K562 (cell line): ENCODE data around the gene STK11. TPM values are rescaled to one million over a fixed set of nuclear protein-coding genes. Genes with fewer than 3 reads are reported as not detected.
A peak's percentile ranks its signal among the peaks of the same experiment; 100 is the strongest.

Experiments used
- ATAC-seq: fragments of 200-7000 bp; cut with Tn5 transposase; 3 replicates; pipeline ENCODE4 v1.9.1; 2020; ENCODE audit warnings: moderate library complexity
- BruUV-seq: library from RNA; stranded (reverse); fragments of 400-500 nt; replicated peaks from 2 replicates; lab custom pipeline; 2021; lab: Mats Ljungman, UMichigan
- CTCF ChIA-PET: fragments of 300-600 bp; formaldehyde crosslinking; extraction: SDS; loops from one replicate; lab custom pipeline; 2021; ENCODE audit warnings: low intra/inter-chr PET ratio; lab: Yijun Ruan, JAX
- POLR2A ChIA-PET: fragments of 300-600, 350-650 bp; sonication (Branson Sonifier 250); formaldehyde crosslinking; extraction: SDS; loops from one replicate; lab custom pipeline; 2021; ENCODE audit warnings: antibody characterized with exemption, inconsistent platforms; lab: Yijun Ruan, JAX
- DNase-seq, 4 experiments: peaks; one replicate each; pipeline versions ENCODE4 v3.0.0 to v3.0.0-alpha.2; 2011 to 2018; ENCODE audit warnings: low spot score in 3 of 4, mixed read lengths in 3 of 4; ENCODE audit errors: extremely low read depth in 1 of 4
- FAIRE-seq: peaks from 2 replicates; lab custom pipeline; 2011; peaks lifted over from hg19 to GRCh38; lab: Jason Lieb, UNC
- H2AFZ ChIP-seq: 2 replicates; pipeline ENCODE4 v1.6.0; 2011; ENCODE audit warnings: low read depth, low read length, control low read depth, inconsistent platforms
- H3K27ac ChIP-seq: fragments of 200-600 bp; 3 replicates; pipeline ENCODE4 v1.8.0; 2011; ENCODE audit warnings: low read depth, mild to moderate bottlenecking, control low read depth, inconsistent platforms, low read length, moderate library complexity, mixed read lengths; ENCODE audit errors: extremely low read depth
- H3K27me3 ChIP-seq, 2 experiments: fragments of 300-600 bp in 1 of 2; 2 replicates in 1 of 2; 3 replicates in 1 of 2; pipeline versions ENCODE4 v1.6.0 to v1.8.0; 2011; ENCODE audit warnings: inconsistent platforms in 2 of 2, low read length in 2 of 2, mild to moderate bottlenecking in 1 of 2, mixed read lengths in 1 of 2, moderate library complexity in 1 of 2; ENCODE audit not compliant: control insufficient read depth in 2 of 2, insufficient read depth in 2 of 2
- H3K36me3 ChIP-seq: fragments of 300-600 bp; 3 replicates; pipeline ENCODE4 v1.8.0; 2011; ENCODE audit warnings: mild to moderate bottlenecking, low read length, inconsistent platforms; ENCODE audit not compliant: control insufficient read depth, insufficient read depth
- H3K4me1 ChIP-seq, 2 experiments: fragments of 200-600 bp in 1 of 2; replicated peaks in 1 of 2; 2 replicates in 1 of 2; 3 replicates in 1 of 2; pipeline versions ENCODE4 v1.5.1 to v1.8.0; 2011; ENCODE audit warnings: inconsistent platforms in 2 of 2, low read length in 2 of 2, mild to moderate bottlenecking in 1 of 2, mixed read lengths in 1 of 2, moderate library complexity in 1 of 2; ENCODE audit not compliant: control insufficient read depth in 2 of 2, insufficient read depth in 2 of 2
- H3K4me2 ChIP-seq: 2 replicates; pipeline ENCODE4 v1.6.1; 2011; ENCODE audit warnings: low read length, control low read depth, inconsistent platforms, mixed read lengths; ENCODE audit not compliant: insufficient read depth
- H3K4me3 ChIP-seq: fragments of 200-600 bp; sonication (generic), shearing (Covaris generic); 2 replicates; pipeline ENCODE4 v1.5.1; 2016; ENCODE audit warnings: control low read depth, inconsistent platforms
- H3K79me2 ChIP-seq: fragments of 200-600 bp; 3 replicates; pipeline ENCODE4 v1.8.0; 2011; ENCODE audit warnings: low read length, inconsistent platforms; ENCODE audit not compliant: control insufficient read depth, insufficient read depth
- H3K9ac ChIP-seq, 2 experiments: 2 replicates each; pipeline versions ENCODE4 v1.6.0 to v1.6.1; 2011; ENCODE audit warnings: low read depth in 2 of 2, low read length in 2 of 2, control low read depth in 1 of 2, inconsistent platforms in 1 of 2, mild to moderate bottlenecking in 1 of 2, mixed read lengths in 1 of 2; ENCODE audit not compliant: insufficient read depth in 1 of 2
- H3K9me1 ChIP-seq: one replicate; pipeline ENCODE4 v1.6.0; 2011; ENCODE audit warnings: inconsistent platforms, mild to moderate bottlenecking, low read length, moderate library complexity; ENCODE audit not compliant: control insufficient read depth, insufficient read depth
- H3K9me3 ChIP-seq: replicated peaks from 2 replicates; pipeline ENCODE4 v1.5.1; 2011; ENCODE audit warnings: low read depth, low read length, inconsistent platforms; ENCODE audit not compliant: control insufficient read depth, insufficient read depth
- H4K20me1 ChIP-seq: replicated peaks from 2 replicates; pipeline ENCODE4 v1.6.1; 2011; ENCODE audit warnings: low read length, inconsistent platforms, mixed read lengths; ENCODE audit not compliant: control insufficient read depth, insufficient read depth
- HCFC1 ChIP-seq: IDR thresholded peaks from 2 replicates; pipeline ENCODE4 v1.6.1; 2012; ENCODE audit warnings: low read depth, low read length, improper control_type of control experiment
- HDAC8 ChIP-seq: fragments of 450-650 bp; IDR thresholded peaks from 2 replicates; pipeline ENCODE4 v1.6.1; 2016; ENCODE audit warnings: mild to moderate bottlenecking, missing genetic modification characterization, moderate library complexity, missing compliant biosample characterization
- HDGF ChIP-seq: fragments of 450-650 bp; IDR thresholded peaks from 2 replicates; pipeline ENCODE4 v1.6.1; 2016
- TEAD2 ChIP-seq: fragments of 450-650 bp; IDR thresholded peaks from 2 replicates; pipeline ENCODE4 v1.6.1; 2016; ENCODE audit warnings: missing genetic modification characterization, control low read depth, missing compliant biosample characterization
- THRAP3 ChIP-seq: fragments of 450-650 bp; IDR thresholded peaks from 2 replicates; pipeline ENCODE4 v1.6.1; 2016; ENCODE audit warnings: mild to moderate bottlenecking, inconsistent platforms, borderline replicate concordance
- ZFX ChIP-seq: sonication (generic); formaldehyde crosslinking; IDR thresholded peaks from 2 replicates; pipeline ENCODE4 v1.8.0; 2022; ENCODE audit warnings: mild to moderate bottlenecking, missing genetic modification reagents, moderate library complexity
- ZNF778 ChIP-seq: fragments of 450-650 bp; formaldehyde crosslinking; IDR thresholded peaks from 2 replicates; pipeline ENCODE4 v1.4.0; 2020; ENCODE audit warnings: mild to moderate bottlenecking, moderate library complexity
- WGBS: fragments of 100-300 bp; shearing (Covaris generic); methylation state at CpG from one replicate; pipeline ENCODE4 v1.1.6; 2016; ENCODE audit warnings: low coverage, mixed read lengths; ENCODE audit not compliant: insufficient coverage; ENCODE audit errors: missing lambda C conversion rate; 5-methylcytosine and 5-hydroxymethylcytosine counted together
- in situ Hi-C: fragments of 300-500 bp; cut with MboI; formaldehyde crosslinking; loops from 4 replicates; pipeline ENCODE4 v1.15.0; 2018; ENCODE audit warnings: inconsistent platforms, mixed read lengths
- intact Hi-C: fragments of 100-400 bp; cut with micrococcal nuclease; formaldehyde crosslinking; loops from 2 replicates; pipeline ENCODE4 v1.14.2; 2022
- polyA plus RNA-seq, 8 experiments: library from polyadenylated mRNA; depleted of rRNA in 4 of 8; stranded (reverse) in 5 of 8; unstranded in 3 of 8; fragments of >200 nt; fragmentation: Nextera tagmentation in 2 of 8; fragmentation: Illumina TruSeq in 1 of 8; extraction: Ambion mirVana in 2 of 8; extraction: Trizol in 1 of 8; gene quantifications; 2 replicates each; pipeline versions ENCODE4 v1.2.1 to v1.2.3, GENCODE V29; 2011 to 2014; ENCODE audit warnings: inconsistent platforms in 1 of 8, missing spikeins in 1 of 8
- total RNA-seq, 7 experiments: library from RNA; depleted of rRNA in 6 of 7; stranded (reverse); fragments of >200 nt in 6 of 7; fragmentation: Illumina TruSeq in 2 of 7; extraction: Trizol in 2 of 7; gene quantifications; 2 replicates each; pipeline versions ENCODE4 v1.2.1 to v1.2.3, GENCODE V29; 2011 to 2021; ENCODE audit warnings: low replicate concordance in 1 of 7
- TF ChIP-seq, protein P1 (sequence below): sonication (generic); formaldehyde crosslinking; IDR thresholded peaks from 2 replicates; pipeline ENCODE4 v1.4.0; 2020; ENCODE audit warnings: mild to moderate bottlenecking, missing genetic modification reagents
- TF ChIP-seq, protein P2 (sequence below): fragments of 450-650 bp; IDR thresholded peaks from 2 replicates; pipeline ENCODE4 v1.6.1; 2016
- TF ChIP-seq, protein P3 (sequence below), 3 experiments: fragments of 200-800 bp in 1 of 3; sonication (Bioruptor generic) in 1 of 3; sonication (generic) in 1 of 3; formaldehyde crosslinking in 1 of 3; IDR thresholded peaks; 2 replicates each; pipeline versions ENCODE4 v1.6.1 to v1.8.0; 2016 to 2022; ENCODE audit warnings: mild to moderate bottlenecking in 2 of 3, missing compliant biosample characterization in 2 of 3, missing genetic modification characterization in 2 of 3, missing genetic modification reagents in 1 of 3

Gene STK11
- total and polyA plus RNA-seq, 9 of the 15 experiments (the other 6 are each of a cell fraction or from before 2014, with no cell fraction given): 0.15 to 96.5 (median 31.7) TPM

DNA sequence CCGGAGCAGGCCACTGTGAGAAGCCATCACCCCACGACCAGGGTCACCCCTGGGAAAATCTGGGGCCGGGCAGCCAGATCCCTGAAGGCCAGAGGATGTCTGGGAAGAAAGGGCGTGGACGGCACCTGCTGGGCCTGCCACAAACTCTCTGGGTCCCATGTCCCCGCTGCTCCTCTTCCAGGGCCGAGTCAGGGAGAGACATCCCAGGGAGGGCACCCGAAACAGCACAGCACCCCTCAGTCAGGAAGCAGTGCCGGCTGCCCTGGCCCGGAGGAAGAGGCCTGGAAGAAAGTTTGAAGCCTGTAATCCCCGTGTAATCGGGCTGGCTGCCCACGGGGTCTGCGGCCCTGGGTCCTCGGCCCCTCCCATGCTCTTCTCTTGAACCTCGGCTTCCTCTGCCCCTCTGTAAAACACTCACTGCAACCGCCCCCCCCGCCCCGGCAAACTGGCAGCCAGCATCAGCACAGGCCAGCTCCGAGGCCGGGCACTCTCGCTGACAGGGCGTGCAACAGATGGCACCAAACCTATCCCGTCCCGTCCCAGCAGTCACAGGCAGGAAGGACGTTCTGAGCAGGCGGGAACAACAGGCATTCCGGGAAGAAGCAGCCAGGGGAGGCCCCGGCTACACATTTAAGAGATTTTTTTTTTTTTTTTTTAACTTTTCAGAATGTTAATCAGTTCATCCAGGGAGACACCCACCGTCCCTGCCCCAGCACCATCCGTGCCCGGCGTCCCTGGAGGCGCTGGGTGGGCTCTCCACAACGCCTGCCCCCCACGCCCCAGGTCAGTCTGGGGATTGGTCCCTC is 33.0 kb upstream of the STK11 start:
- peaks cover 12% of the 10 kb centered on the region for H4K20me1 ChIP-seq
- H3K36me3 ChIP-seq: peaks cover 38% of the 10 kb centered on the region; the same call in 2 of the 3 replicates
- H3K9me3 ChIP-seq: no peaks in the 10 kb centered on the region
- H3K27ac ChIP-seq: peak overlapping the region; percentile 93
- 35% methylated on average over 22 of the region's 36 CpGs for WGBS
- ChIA-PET POLR2A (interaction anchor here (1.1 kb wide), 1 partner anchor 11 kb away, joined by 3 read pairs; no protein-coding TSS in a partner anchor), CTCF (no interaction called here)
- H3K4me1 ChIP-seq: peaks cover 33 to 79% of the 10 kb centered on the region in 2 experiments
- ATAC-seq: no peak
- BruUV-seq: TSS peak; percentile 49
- no peaks in the 10 kb centered on the region for H3K9me1 ChIP-seq
- FAIRE-seq: no peak
- peaks cover 65% of the 10 kb centered on the region for H3K79me2 ChIP-seq
- no peak overlapping the region for H2AFZ ChIP-seq
- in situ Hi-C loops: no loop called here
- intact Hi-C loops: no loop called here
- H3K4me3 ChIP-seq: peak overlapping the region; percentile 88
- TF ChIP-seq, protein P1, sequence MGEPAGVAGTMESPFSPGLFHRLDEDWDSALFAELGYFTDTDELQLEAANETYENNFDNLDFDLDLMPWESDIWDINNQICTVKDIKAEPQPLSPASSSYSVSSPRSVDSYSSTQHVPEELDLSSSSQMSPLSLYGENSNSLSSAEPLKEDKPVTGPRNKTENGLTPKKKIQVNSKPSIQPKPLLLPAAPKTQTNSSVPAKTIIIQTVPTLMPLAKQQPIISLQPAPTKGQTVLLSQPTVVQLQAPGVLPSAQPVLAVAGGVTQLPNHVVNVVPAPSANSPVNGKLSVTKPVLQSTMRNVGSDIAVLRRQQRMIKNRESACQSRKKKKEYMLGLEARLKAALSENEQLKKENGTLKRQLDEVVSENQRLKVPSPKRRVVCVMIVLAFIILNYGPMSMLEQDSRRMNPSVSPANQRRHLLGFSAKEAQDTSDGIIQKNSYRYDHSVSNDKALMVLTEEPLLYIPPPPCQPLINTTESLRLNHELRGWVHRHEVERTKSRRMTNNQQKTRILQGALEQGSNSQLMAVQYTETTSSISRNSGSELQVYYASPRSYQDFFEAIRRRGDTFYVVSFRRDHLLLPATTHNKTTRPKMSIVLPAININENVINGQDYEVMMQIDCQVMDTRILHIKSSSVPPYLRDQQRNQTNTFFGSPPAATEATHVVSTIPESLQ (CRISPR knock-in tag): no peak
- TF ChIP-seq ZNF778: no peak
- TF ChIP-seq HDAC8 (tag): no peak
- TF ChIP-seq, protein P2, sequence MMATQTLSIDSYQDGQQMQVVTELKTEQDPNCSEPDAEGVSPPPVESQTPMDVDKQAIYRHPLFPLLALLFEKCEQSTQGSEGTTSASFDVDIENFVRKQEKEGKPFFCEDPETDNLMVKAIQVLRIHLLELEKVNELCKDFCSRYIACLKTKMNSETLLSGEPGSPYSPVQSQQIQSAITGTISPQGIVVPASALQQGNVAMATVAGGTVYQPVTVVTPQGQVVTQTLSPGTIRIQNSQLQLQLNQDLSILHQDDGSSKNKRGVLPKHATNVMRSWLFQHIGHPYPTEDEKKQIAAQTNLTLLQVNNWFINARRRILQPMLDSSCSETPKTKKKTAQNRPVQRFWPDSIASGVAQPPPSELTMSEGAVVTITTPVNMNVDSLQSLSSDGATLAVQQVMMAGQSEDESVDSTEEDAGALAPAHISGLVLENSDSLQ: no peak
- TF ChIP-seq, protein P3, sequence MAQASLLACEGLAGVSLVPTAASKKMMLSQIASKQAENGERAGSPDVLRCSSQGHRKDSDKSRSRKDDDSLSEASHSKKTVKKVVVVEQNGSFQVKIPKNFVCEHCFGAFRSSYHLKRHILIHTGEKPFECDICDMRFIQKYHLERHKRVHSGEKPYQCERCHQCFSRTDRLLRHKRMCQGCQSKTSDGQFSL (CRISPR knock-in tag; IDR thresholded peaks at IDR 0.05): 0 out of 2 replicates have a peak, but pooled peaks have one; percentile 26
- TF ChIP-seq, protein P3 (tag; IDR thresholded peaks at IDR 0.05): no peak
- no peak for TF ChIP-seq TEAD2 (tag)
- TF ChIP-seq HCFC1: no peak
- TF ChIP-seq HDGF: no peak
- no peak for TF ChIP-seq THRAP3
- TF ChIP-seq ZFX (CRISPR knock-in tag): 0 out of 2 replicates have a peak, but pooled peaks have one; percentile 4
- peak overlapping the region; percentile 88 for H3K4me2 ChIP-seq
- peak overlapping the region; percentile 86 to 98; a peak in 3 of 4 replicates for H3K9ac ChIP-seq
- no peak for DNase-seq
- no peaks in the 10 kb centered on the region for H3K27me3 ChIP-seq
